Transverse colon (tissue), 4 donors: ENCODE data around the gene CYTH4. TPM values are rescaled to one million over a fixed set of nuclear protein-coding genes. Genes with fewer than 3 reads are reported as not detected.
A peak's percentile ranks its signal among the peaks of the same experiment; 100 is the strongest.

ENCODE experiments used
- DNase-seq: peaks from one replicate; pipeline ENCODE4 v3.0.0-alpha.2; 2019
- H3K27ac ChIP-seq, 4 donors: fragments of 200-600 bp; sonication (generic); 2 replicates each; pipeline ENCODE4 v1.5.1; 2016 to 2018; ENCODE audit warnings: inconsistent platforms in 4 of 4
- H3K27me3 ChIP-seq: fragments of 200-600 bp; sonication (generic); 2 replicates; pipeline ENCODE4 v1.5.1; 2017; ENCODE audit warnings: inconsistent platforms
- H3K36me3 ChIP-seq, 4 donors: fragments of 200-600 bp; sonication (generic); 2 replicates each; pipeline ENCODE4 v1.5.1; 2017 to 2019; ENCODE audit warnings: inconsistent platforms in 4 of 4
- H3K4me1 ChIP-seq, 4 donors: fragments of 200-600 bp; sonication (generic); 2 replicates each; pipeline ENCODE4 v1.5.1; 2017 to 2020; ENCODE audit warnings: inconsistent platforms in 4 of 4
- H3K4me3 ChIP-seq, 4 donors: fragments of 200-600 bp; sonication (generic); 1 replicate in 1 of 4; 2 replicates in 3 of 4; pipeline versions ENCODE4 v1.5.1 to v1.6.1; 2017 to 2019; ENCODE audit warnings: inconsistent platforms in 4 of 4
- H3K9me3 ChIP-seq, 2 donors: fragments of 200-600 bp; sonication (generic); 2 replicates each; pipeline ENCODE4 v1.5.1; 2017 to 2019; ENCODE audit warnings: inconsistent platforms in 2 of 2
- CTCF ChIP-seq, 5 experiments: fragments of 200-600 bp in 3 of 5; fragments of 450-650 bp in 2 of 5; sonication (generic) in 3 of 5; IDR thresholded peaks; 1 replicate in 2 of 5; 2 replicates in 3 of 5; pipeline ENCODE4 v1.5.1; 2016 to 2017; ENCODE audit warnings: antibody characterized with exemption in 5 of 5, inconsistent platforms in 3 of 5, mild to moderate bottlenecking in 2 of 5, moderate library complexity in 1 of 5
- EP300 ChIP-seq: sonication (generic); formaldehyde crosslinking; IDR thresholded peaks from one replicate; pipeline ENCODE4 v1.6.1; 2017; ENCODE audit warnings: antibody characterized with exemption, low read depth
- POLR2A ChIP-seq: fragments of 450-650 bp; IDR thresholded peaks from one replicate; pipeline ENCODE4 v1.6.1; 2016; ENCODE audit warnings: antibody characterized with exemption, mild to moderate bottlenecking, moderate library complexity
- POLR2AphosphoS5 ChIP-seq, 3 donors: sonication (generic); formaldehyde crosslinking; IDR thresholded peaks; one replicate each; pipeline ENCODE4 v1.6.1; 2016; ENCODE audit warnings: antibody characterized with exemption in 3 of 3
- WGBS, 2 donors: methylation state at CpG; one replicate each; pipeline ENCODE4 v1.1.5; 2018; ENCODE audit warnings: low coverage in 1 of 2; 5-methylcytosine and 5-hydroxymethylcytosine counted together
- in situ Hi-C, 4 donors: fragments of 200-750 bp; cut with MboI; loops; one replicate each; pipeline versions ENCODE4 v1.15.0 to v1.15.1; 2017; ENCODE audit warnings: low sequenced_read_pairs in 3 of 4, low pct_ligation_motif_present in 1 of 4, low pct_unique_long_range_greater_than_20kb in 1 of 4
- intact Hi-C: fragments of 100-400 bp; cut with DNase I; formaldehyde crosslinking; loops from one replicate; pipeline ENCODE4 v1.15.1; 2023; ENCODE audit warnings: low total_unique reads
- total RNA-seq, 4 donors: library from RNA; depleted of rRNA; stranded (reverse); fragments of >200 nt; gene quantifications; one replicate each; pipeline ENCODE4 v1.1.0, GENCODE V29; 2016

CYTH4 gene
- total RNA-seq, 4 donors from 2014 or later: 1.4 to 26.9 (median 10.6) TPM

GRCh38 chr22:37302674-37303555, 20.6 kb downstream of the CYTH4 start:
- DNase-seq: no peak
- intact Hi-C loops (no loop called here), in situ Hi-C loops (no loop called here)
- no peaks in the 10 kb centered on the region for H3K9me3 ChIP-seq
- H3K4me1 ChIP-seq: peaks cover 0 to 22% (median 9%) of the 10 kb centered on the region in 4 donors
- 88 to 90% methylated on average over 5 to 31 of the region's 31 CpGs for WGBS, 2 donors
- H3K36me3 ChIP-seq: no peaks in the 10 kb centered on the region
- TF ChIP-seq CTCF (IDR thresholded peaks at IDR 0.05): no peak
- no peak for TF ChIP-seq POLR2A
- no peak for TF ChIP-seq EP300
- no peak for TF ChIP-seq POLR2AphosphoS5 (IDR thresholded peaks at IDR 0.05)
- H3K27me3 ChIP-seq: no peaks in the 10 kb centered on the region
- no peak overlapping the region for H3K4me3 ChIP-seq
- H3K27ac ChIP-seq: peak overlapping the region in 1 of 4 donors; percentile 13

- no peak overlapping the region for H3K27ac ChIP-seq
- WGBS, 2 donors: 81% methylated on average over 3 to 9 of the region's 9 CpGs
These were observed 21.5 kb downstream of the CYTH4 start for GRCh38 chr22:37303821-37304274.

GRCh38 chr22:37304595-37305343, 22.5 kb downstream of the CYTH4 start:
- TF ChIP-seq POLR2AphosphoS5 (IDR thresholded peaks at IDR 0.05) (no peak), POLR2A (no peak), CTCF (IDR thresholded peaks at IDR 0.05) (no peak)
- Histone ChIP-seq H3K4me3 (no peak overlapping the region), H3K36me3 (no peaks in the 10 kb centered on the region), H3K27ac (no peak overlapping the region), H3K9me3 (no peaks in the 10 kb centered on the region), H3K27me3 (no peaks in the 10 kb centered on the region), H3K4me1 (peaks cover 0 to 37% (median 16%) of the 10 kb centered on the region in 4 donors)
- DNase-seq: no peak
- WGBS, 2 donors: 70 to 87% methylated on average over 3 to 10 of the region's 10 CpGs
- in situ Hi-C loops: no loop called here
- intact Hi-C loops: no loop called here

More at GRCh38 chr22:37303821-37304274, 21.5 kb downstream of the CYTH4 start:
- no peak for TF ChIP-seq POLR2AphosphoS5 (IDR thresholded peaks at IDR 0.05)
- TF ChIP-seq EP300: no peak
- no peak for TF ChIP-seq CTCF (IDR thresholded peaks at IDR 0.05)
- no peak for TF ChIP-seq POLR2A
- no peaks in the 10 kb centered on the region for H3K36me3 ChIP-seq
- H3K9me3 ChIP-seq: no peaks in the 10 kb centered on the region
- H3K4me1 ChIP-seq: peaks cover 0 to 30% (median 16%) of the 10 kb centered on the region in 4 donors
- intact Hi-C loops (no loop called here), in situ Hi-C loops (no loop called here)
- H3K4me3 ChIP-seq: no peak overlapping the region
- no peaks in the 10 kb centered on the region for H3K27me3 ChIP-seq
- DNase-seq: no peak

GRCh38 chr22:37305887-37306286, 23.6 kb downstream of the CYTH4 start:
- Histone ChIP-seq H3K9me3 (no peaks in the 10 kb centered on the region), H3K4me3 (no peak overlapping the region), H3K27me3 (no peaks in the 10 kb centered on the region), H3K4me1 (peaks cover 0 to 42% (median 16%) of the 10 kb centered on the region in 4 donors), H3K27ac (peak overlapping the region; percentile 60 to 83 (median 78)), H3K36me3 (no peaks in the 10 kb centered on the region)
- in situ Hi-C loops (no loop called here), intact Hi-C loops (no loop called here)
- no peak for TF ChIP-seq CTCF (IDR thresholded peaks at IDR 0.05)
- TF ChIP-seq POLR2A: no peak
- no peak for TF ChIP-seq POLR2AphosphoS5 (IDR thresholded peaks at IDR 0.05)
- no peak for TF ChIP-seq EP300
- WGBS, 2 donors: 83% methylated on average over 2 of the region's 2 CpGs; no CpG with 5 or more reads in 1 of the 2 donors
- DNase-seq: no peak
